NB4 (cell line): ENCODE data around the gene TMA7.
"Not testable (repeated sequence)": the region's sequence is repeated elsewhere in the genome, so short reads cannot be mapped to it uniquely, and the experiment has no call there.

Source experiments
- DNase-seq: peaks from one replicate; pipeline ENCODE4 v3.0.0; 2010; ENCODE audit warnings: low read depth
- H3K4me3 ChIP-seq: one replicate; pipeline ENCODE4 v1.5.1; 2011; ENCODE audit warnings: mild to moderate bottlenecking, low read depth, low read length, moderate library complexity
- CTCF ChIP-seq: IDR thresholded peaks from one replicate; pipeline ENCODE4 v1.5.1; 2012; ENCODE audit warnings: low read depth, low read length
- MAX ChIP-seq: IDR thresholded peaks from 2 replicates; pipeline ENCODE4 v1.6.1; 2011; ENCODE audit warnings: low read depth, low read length
- MYC ChIP-seq: IDR thresholded peaks from 2 replicates; pipeline ENCODE4 v1.6.1; 2011; ENCODE audit warnings: low read depth, low read length
- POLR2A ChIP-seq: IDR thresholded peaks from 2 replicates; pipeline ENCODE4 v1.6.1; 2011; ENCODE audit warnings: mild to moderate bottlenecking; ENCODE audit not compliant: insufficient read length; ENCODE audit errors: extremely low read depth

The TMA7 gene

GRCh38 chr3:48399387-48400172 is 40.5 kb upstream of the TMA7 start:
- TF ChIP-seq MAX (no peak), POLR2A (no peak)
- peak; percentile 33 for DNase-seq
- H3K4me3 ChIP-seq: no peak overlapping the region

GRCh38 chr3:48400824-48401433 is 39.1 kb upstream of the TMA7 start:
- TF ChIP-seq CTCF: peak; percentile 48
- no peak for TF ChIP-seq MAX
- peak; percentile 63 for DNase-seq
- H3K4me3 ChIP-seq: no peak overlapping the region

- not testable (repeated sequence) for H3K4me3 ChIP-seq
Observed at GRCh38 chr3:48401434-48401901, 38.6 kb upstream of the TMA7 start.

GRCh38 chr3:48402281-48402732 is 37.8 kb upstream of the TMA7 start:
- peak; percentile 45 for DNase-seq

More at GRCh38 chr3:48401434-48401901, 38.6 kb upstream of the TMA7 start:
- not testable (repeated sequence) for DNase-seq

GRCh38 chr3:48402907-48403306 is 37.1 kb upstream of the TMA7 start:
- no peak for DNase-seq
- H3K4me3 ChIP-seq: no peak overlapping the region
- TF ChIP-seq MAX: no peak
- TF ChIP-seq POLR2A: no peak
- TF ChIP-seq MYC: no peak
- TF ChIP-seq CTCF: no peak

More at GRCh38 chr3:48402281-48402732, 37.8 kb upstream of the TMA7 start:
- no peak overlapping the region for H3K4me3 ChIP-seq
- TF ChIP-seq MAX (peak; percentile 70), MYC (peak; percentile 62), POLR2A (no peak), CTCF (no peak)

- DNase-seq: no peak
- TF ChIP-seq CTCF: no peak
- no peak overlapping the region for H3K4me3 ChIP-seq
Observed at GRCh38 chr3:48403533-48404439, 36.3 kb upstream of the TMA7 start.
